Measurements from ENCODE around the gene BIN1.

Gene BIN1

GRCh38 chr2:127014224-127014623, 92.7 kb downstream of the BIN1 start:
- Histone ChIP-seq H3K4me3 (ENCODE audit: low read depth in 1 of 2, low read length in 2 of 2) (no peak overlapping the region), H3K4me1 (ENCODE audit: insufficient read depth, low read length) (no peaks in the 10 kb centered on the region), H3K27me3 (ENCODE audit: insufficient read depth, low read length, poor library complexity) (peaks cover 4% of the 10 kb centered on the region), H3K9ac (ENCODE audit: low read depth, low read length) (no peak overlapping the region), H3K27ac (ENCODE audit: low read length) (no peak overlapping the region), H4K20me1 (ENCODE audit: insufficient read depth, low read length) (no peaks in the 10 kb centered on the region), H3K9me3 (ENCODE audit: insufficient read depth, low read length, severe bottlenecking) (no peaks in the 10 kb centered on the region), H3K4me2 (ENCODE audit: insufficient read depth, low read length) (no peak overlapping the region), H3K79me2 (ENCODE audit: insufficient read depth, low read length) (no peaks in the 10 kb centered on the region), H3K36me3 (ENCODE audit: insufficient read depth, low read length) (no peaks in the 10 kb centered on the region), H2AFZ (ENCODE audit: low read depth, low read length) (no peak overlapping the region)
- DNase-seq = no peak
- no peak for TF ChIP-seq EZH2 (IDR thresholded peaks at IDR 0.05; ENCODE audit: borderline replicate concordance, low read depth, low read length, severe bottlenecking)
- no peak for TF ChIP-seq CTCF (IDR thresholded peaks at IDR 0.05; ENCODE audit: borderline replicate concordance, extremely low read depth, low read length, poor library complexity, severe bottlenecking)
- no peak for ATAC-seq (ENCODE audit: insufficient read depth, low read depth)

DNA sequence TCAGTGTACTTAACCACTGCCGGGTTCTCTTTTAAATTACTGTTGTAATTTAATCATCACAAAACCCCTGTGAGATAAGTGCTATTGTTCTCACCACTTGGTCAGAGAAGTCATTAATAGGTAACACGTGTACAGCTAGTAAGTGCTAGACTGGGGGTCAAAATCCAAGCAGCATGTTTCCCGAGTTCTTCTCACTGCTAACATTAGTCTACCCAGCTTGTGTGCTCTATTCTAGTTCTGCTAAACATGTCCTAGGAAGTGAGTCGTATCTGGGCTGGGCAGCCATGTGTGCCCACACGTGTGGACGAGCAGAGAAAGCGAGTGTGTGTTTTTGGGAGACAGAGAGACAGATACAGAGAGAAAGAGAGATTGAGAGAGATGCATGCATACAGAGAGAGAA, 94.1 kb downstream of the BIN1 start:
- ATAC-seq (ENCODE audit: insufficient read depth, low read depth) = no peak

GRCh38 chr2:127012215-127012614, 94.7 kb downstream of the BIN1 start:
- no peak for ATAC-seq (ENCODE audit: insufficient read depth, low read depth)
- Histone ChIP-seq H3K27ac (ENCODE audit: low read length) (no peak overlapping the region), H3K79me2 (ENCODE audit: insufficient read depth, low read length) (no peaks in the 10 kb centered on the region), H3K36me3 (ENCODE audit: insufficient read depth, low read length) (no peaks in the 10 kb centered on the region), H2AFZ (ENCODE audit: low read depth, low read length) (no peak overlapping the region), H3K4me1 (ENCODE audit: insufficient read depth, low read length) (no peaks in the 10 kb centered on the region), H3K4me2 (ENCODE audit: insufficient read depth, low read length) (no peak overlapping the region), H4K20me1 (ENCODE audit: insufficient read depth, low read length) (no peaks in the 10 kb centered on the region), H3K27me3 (ENCODE audit: insufficient read depth, low read length, poor library complexity) (peaks cover 7% of the 10 kb centered on the region), H3K4me3 (ENCODE audit: low read depth in 1 of 2, low read length in 2 of 2) (no peak overlapping the region), H3K9ac (ENCODE audit: low read depth, low read length) (no peak overlapping the region), H3K9me3 (ENCODE audit: insufficient read depth, low read length, severe bottlenecking) (no peaks in the 10 kb centered on the region)
- no peak for DNase-seq
- TF ChIP-seq EZH2 (IDR thresholded peaks at IDR 0.05; ENCODE audit: borderline replicate concordance, low read depth, low read length, severe bottlenecking) = no peak

More for the DNA sequence above, 94.1 kb downstream of the BIN1 start:
- H3K79me2 ChIP-seq (ENCODE audit: insufficient read depth, low read length) = no peaks in the 10 kb centered on the region
- no peaks in the 10 kb centered on the region for H3K4me1 ChIP-seq (ENCODE audit: insufficient read depth, low read length)
- peaks cover 7% of the 10 kb centered on the region for H3K27me3 ChIP-seq (ENCODE audit: insufficient read depth, low read length, poor library complexity)
- no peak overlapping the region for H3K9ac ChIP-seq (ENCODE audit: low read depth, low read length)
- H3K4me2 ChIP-seq (ENCODE audit: insufficient read depth, low read length) = no peak overlapping the region
- H3K4me3 ChIP-seq (ENCODE audit: low read depth in 1 of 2, low read length in 2 of 2) = no peak overlapping the region
- no peak overlapping the region for H2AFZ ChIP-seq (ENCODE audit: low read depth, low read length)
- no peaks in the 10 kb centered on the region for H4K20me1 ChIP-seq (ENCODE audit: insufficient read depth, low read length)
- TF ChIP-seq CTCF (IDR thresholded peaks at IDR 0.05; ENCODE audit: borderline replicate concordance, extremely low read depth, low read length, poor library complexity, severe bottlenecking) = no peak
- TF ChIP-seq EZH2 (IDR thresholded peaks at IDR 0.05; ENCODE audit: borderline replicate concordance, low read depth, low read length, severe bottlenecking) = no peak
- no peaks in the 10 kb centered on the region for H3K9me3 ChIP-seq (ENCODE audit: insufficient read depth, low read length, severe bottlenecking)
- H3K36me3 ChIP-seq (ENCODE audit: insufficient read depth, low read length) = no peaks in the 10 kb centered on the region
- H3K27ac ChIP-seq (ENCODE audit: low read length) = no peak overlapping the region
- no peak for DNase-seq

DNA sequence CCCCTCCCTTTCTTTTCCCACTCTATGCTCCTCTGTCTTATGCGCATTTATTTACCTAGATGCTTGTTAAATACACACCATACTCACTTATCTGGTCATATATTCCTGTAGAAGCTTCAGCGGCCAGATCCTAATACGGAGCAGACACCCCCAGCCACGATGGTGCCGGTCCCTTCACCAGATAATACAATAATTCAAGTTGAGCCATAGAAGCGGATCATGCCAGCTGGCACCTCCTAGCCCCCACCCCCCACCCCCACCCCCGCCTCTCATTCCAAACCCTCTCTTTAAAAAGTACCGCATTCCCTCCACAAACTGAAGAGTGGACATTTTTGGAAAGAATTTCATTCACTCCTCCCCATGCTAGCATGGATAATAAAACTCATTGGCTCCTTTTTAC, 95.2 kb downstream of the BIN1 start:
- Histone ChIP-seq H3K36me3 (ENCODE audit: insufficient read depth, low read length) (no peaks in the 10 kb centered on the region), H3K27me3 (ENCODE audit: insufficient read depth, low read length, poor library complexity) (peaks cover 12% of the 10 kb centered on the region), H3K79me2 (ENCODE audit: insufficient read depth, low read length) (no peaks in the 10 kb centered on the region), H3K4me3 (ENCODE audit: low read depth in 1 of 2, low read length in 2 of 2) (no peak overlapping the region), H3K9me3 (ENCODE audit: insufficient read depth, low read length, severe bottlenecking) (no peaks in the 10 kb centered on the region), H2AFZ (ENCODE audit: low read depth, low read length) (no peak overlapping the region), H3K9ac (ENCODE audit: low read depth, low read length) (no peak overlapping the region), H3K4me2 (ENCODE audit: insufficient read depth, low read length) (no peak overlapping the region), H4K20me1 (ENCODE audit: insufficient read depth, low read length) (no peaks in the 10 kb centered on the region), H3K27ac (ENCODE audit: low read length) (no peak overlapping the region), H3K4me1 (ENCODE audit: insufficient read depth, low read length) (no peaks in the 10 kb centered on the region)
- no peak for DNase-seq
- no peak for ATAC-seq (ENCODE audit: insufficient read depth, low read depth)
- no peak for TF ChIP-seq CTCF (IDR thresholded peaks at IDR 0.05; ENCODE audit: borderline replicate concordance, extremely low read depth, low read length, poor library complexity, severe bottlenecking)
- no peak for TF ChIP-seq EZH2 (IDR thresholded peaks at IDR 0.05; ENCODE audit: borderline replicate concordance, low read depth, low read length, severe bottlenecking)

All from DND-41 (cell line).